A549 treated with ZK216348 at 1 μM for 4 hours (cell line): ENCODE data around the gene DHH. TPM values are rescaled to one million over a fixed set of nuclear protein-coding genes. Genes with fewer than 3 reads are reported as not detected.

Experiments
- total RNA-seq: library from RNA; stranded (reverse); fragments of 200-300 nt; extraction: Qiagen RNA extraction; gene quantifications from 5 replicates; pipeline ENCODE4 v1.2.3, GENCODE V29; 2022; ENCODE audit warnings: low read depth

The DHH gene
- not detected in 5 replicates for total RNA-seq

DNA sequence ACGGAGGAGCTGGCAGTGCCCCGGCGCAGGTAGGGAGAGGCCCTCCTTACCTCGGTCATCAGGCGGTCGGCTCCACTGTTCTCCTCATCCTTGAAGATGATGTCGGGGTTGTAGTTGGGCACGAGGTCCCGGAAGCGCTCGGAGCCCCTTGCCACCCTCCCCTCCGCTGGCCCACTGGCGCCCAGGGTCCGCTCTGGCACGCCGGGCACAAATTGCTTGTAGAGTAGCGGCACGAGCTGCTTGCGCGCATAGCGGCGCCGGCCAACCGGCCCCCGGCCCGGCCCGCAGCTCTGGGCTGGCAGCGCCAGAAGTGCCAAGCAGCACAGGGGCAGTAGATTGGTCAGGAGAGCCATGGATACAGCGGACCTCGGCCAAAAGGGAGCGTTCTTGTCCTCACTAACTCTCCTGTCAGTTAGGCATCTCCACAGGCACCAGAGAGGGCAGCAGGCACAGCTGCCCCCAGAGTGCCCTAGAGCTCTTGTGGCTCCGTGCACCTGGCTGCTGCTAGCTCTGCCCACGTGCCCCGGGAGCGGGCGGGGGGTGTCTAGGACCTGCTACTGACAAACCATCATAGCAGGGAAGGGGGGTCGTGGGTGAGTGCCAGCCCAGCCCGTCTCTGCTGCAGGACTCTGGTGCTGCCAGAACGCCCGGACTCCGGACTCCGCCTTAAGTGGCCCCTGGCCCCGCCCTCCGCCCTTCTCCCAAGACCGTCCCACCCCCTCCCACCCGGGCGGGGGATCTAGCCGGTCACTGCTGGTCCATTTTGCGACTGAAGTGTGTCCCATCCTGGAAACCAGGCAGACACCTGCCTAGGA, at the start of gene DHH:
TSS of gene DHH (minus strand) at position 642 of the 815 bp plus-strand sequence. CDS start at position 353, 289 bp downstream.

GRCh38 chr12:49131051-49131893, 36.7 kb upstream of the DHH start, which contains the start of gene TUBA1B:
TUBA1B (minus strand) TSS chr12:49131395; CDS start chr12:49131300, 95 bp downstream.

DNA sequence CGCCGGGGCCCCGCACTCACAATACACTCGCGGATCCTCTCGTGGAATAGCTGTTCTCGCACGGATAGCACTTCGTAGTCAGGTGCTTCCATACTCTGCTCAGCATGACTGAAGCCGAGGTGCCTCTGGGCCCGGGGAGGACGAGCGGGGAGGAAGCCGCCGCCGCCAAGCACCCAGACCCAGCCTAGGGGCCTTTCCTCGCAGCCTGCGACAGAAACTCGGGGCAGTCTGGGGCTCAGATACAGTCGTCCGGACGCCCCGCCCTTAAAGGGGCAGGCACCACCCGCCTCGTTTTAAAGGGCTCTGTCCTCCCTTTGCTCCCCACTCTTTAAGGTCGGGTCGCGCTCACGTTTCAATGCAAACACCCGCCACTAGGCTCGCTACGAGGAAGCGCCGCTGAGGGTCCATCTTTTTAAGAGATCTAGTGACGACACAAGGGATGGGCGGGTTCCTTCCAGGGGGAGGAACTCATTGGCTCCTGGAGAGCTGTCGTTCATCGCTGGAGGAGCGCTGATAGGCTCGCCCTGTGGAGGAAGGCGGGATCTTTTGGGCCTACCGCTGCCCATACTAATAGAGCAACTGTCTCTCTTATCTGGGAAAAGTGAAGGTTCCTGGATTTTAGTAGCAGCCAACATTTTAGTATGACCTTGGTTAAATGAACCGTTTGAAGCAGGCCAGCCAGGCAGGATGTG, 16.0 kb upstream of the DHH start, which contains the start of gene LMBR1L:
TSS of gene LMBR1L (minus strand) at position 384 of the 692 bp plus-strand sequence. CDS start at position 92, 292 bp downstream.

DNA sequence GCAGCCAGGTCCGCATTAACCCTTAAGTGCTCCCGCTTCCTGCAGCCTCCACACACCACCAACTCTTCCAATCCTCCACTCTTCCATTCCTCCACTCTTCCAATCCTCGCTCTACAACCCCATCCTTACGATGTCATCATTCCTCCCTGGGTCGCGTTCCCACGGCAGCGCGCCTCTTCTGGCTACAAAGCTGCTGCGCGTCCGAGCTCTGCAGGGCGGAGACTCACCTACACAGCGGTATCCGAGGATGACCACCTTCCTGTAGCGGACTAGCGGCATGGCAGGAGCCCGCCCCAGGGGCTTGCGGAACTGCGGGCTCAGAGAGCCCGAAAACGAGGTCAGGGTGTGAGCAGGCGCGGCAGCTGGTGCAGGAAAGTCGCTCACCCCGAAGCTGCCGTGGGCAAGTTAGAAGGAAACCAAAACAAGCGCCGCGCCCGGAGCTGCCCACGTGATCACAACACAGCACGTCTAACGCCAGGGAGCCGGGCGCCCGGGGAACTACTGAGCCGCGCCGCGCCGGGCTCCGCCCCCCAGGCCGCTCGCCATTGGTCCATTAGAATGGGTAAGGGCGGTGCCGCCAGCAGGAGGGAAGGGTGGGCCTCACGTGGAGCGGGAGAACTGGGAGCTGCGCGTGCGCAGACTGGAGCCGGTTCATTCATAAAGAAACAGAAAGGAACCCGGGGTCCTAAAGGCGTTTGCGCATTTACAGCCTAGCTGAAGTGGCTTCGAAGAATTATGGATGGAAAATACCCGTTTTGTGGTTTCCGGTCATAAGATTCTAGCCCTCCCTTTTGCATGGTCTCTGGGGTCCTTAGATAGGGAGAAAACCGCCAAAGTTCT, 24.9 kb downstream of the DHH start, which contains the start of gene RHEBL1:
TSS of gene RHEBL1 (minus strand) at position 473 of the 840 bp plus-strand sequence. CDS start at position 279, 194 bp downstream.

GRCh38 chr12:49060237-49061156, 34.1 kb downstream of the DHH start, which contains the start of gene KMT2D:
KMT2D (minus strand) TSS chr12:49060794; CDS start chr12:49055324, 5,470 bp downstream.

Other genes starting within 250 kb of the DHH start
- 87.9 to 92.3 TPM (median 89.1 TPM) in 5 replicates for gene DDX23, start 242.6 kb downstream of the DHH start, total RNA-seq
- 7.4 to 10.7 TPM (median 8.7 TPM) in 5 replicates for gene RND1, start 228.9 kb downstream of the DHH start, total RNA-seq
- gene FKBP11, start 169.3 kb downstream of the DHH start, total RNA-seq, result 53.2 to 60.0 TPM (median 56.4 TPM) in 5 replicates
- 136 to 160 TPM (median 157 TPM) in 5 replicates for gene ARF3, start 137.3 kb downstream of the DHH start, total RNA-seq
- gene WNT10B, start 123.1 kb downstream of the DHH start, total RNA-seq, result 1.6 to 2.8 TPM (median 2.0 TPM) in 5 replicates
- 0.13 to 0.20 TPM in 2 of 5 replicates, not detected in the others for gene WNT1, start 116.5 kb downstream of the DHH start, total RNA-seq
- gene DDN, start 95.4 kb downstream of the DHH start, total RNA-seq, result 0.40 to 0.81 TPM (median 0.70 TPM) in 5 replicates
- 40.2 to 47.4 TPM (median 41.6 TPM) in 5 replicates for gene PRKAG1, start 76.0 kb downstream of the DHH start, total RNA-seq
- 34.2 to 45.1 TPM (median 39.5 TPM) in 5 replicates for gene KMT2D, start 34.0 kb downstream of the DHH start, total RNA-seq
- 2.8 to 4.8 TPM (median 4.3 TPM) in 5 replicates for gene RHEBL1, start 24.8 kb downstream of the DHH start, total RNA-seq
- 11.2 to 19.4 TPM (median 15.6 TPM) in 5 replicates for gene LMBR1L, start 16.0 kb upstream of the DHH start, total RNA-seq
- 1,785 to 2,573 TPM (median 2,522 TPM) in 5 replicates for gene TUBA1B, start 36.6 kb upstream of the DHH start, total RNA-seq
- 188 to 228 TPM (median 210 TPM) in 5 replicates for gene TUBA1A, start 94.3 kb upstream of the DHH start, total RNA-seq
- gene TUBA1C, start 170.3 kb upstream of the DHH start, total RNA-seq, result 1,579 to 1,817 TPM (median 1,710 TPM) in 5 replicates
- 0.92 to 2.1 TPM (median 1.6 TPM) in 5 replicates for gene PRPH, start 200.3 kb upstream of the DHH start, total RNA-seq
- 75.1 to 98.9 TPM (median 85.1 TPM) in 5 replicates for gene TROAP, start 228.5 kb upstream of the DHH start, total RNA-seq
- gene C1QL4, start 242.4 kb upstream of the DHH start, total RNA-seq, result 3.8 to 7.6 TPM (median 6.4 TPM) in 5 replicates